Stimulated activated CD8-positive, alpha-beta memory T cell treated with anti-CD3 and anti-CD28 coated beads, Interleukin-7, amount 100 ng/mL, for 48 hours (primary cell): ENCODE data around the gene ANTXRL.
"Not testable (repeated sequence)": the region's sequence is repeated elsewhere in the genome, so short reads cannot be mapped to it uniquely, and the experiment has no call there.

Experiments
- DNase-seq, 2 donors: peaks; one replicate each; pipeline ENCODE4 v3.0.0-alpha.2; 2020; ENCODE audit warnings: low read depth in 1 of 2; ENCODE audit errors: extremely low read depth in 1 of 2

The ANTXRL gene

GRCh38 chr10:46254007-46254383 lies 32.8 kb upstream of the ANTXRL start:
- no peak for DNase-seq

- DNase-seq = no peak
Measured at GRCh38 chr10:46254467-46254866, 32.3 kb upstream of the ANTXRL start.

- DNase-seq = not testable (repeated sequence)
Measured at GRCh38 chr10:46255210-46255609, 31.6 kb upstream of the ANTXRL start.

GRCh38 chr10:46255801-46256747 lies 30.7 kb upstream of the ANTXRL start:
- DNase-seq = no peak

- DNase-seq = no peak
Measured at GRCh38 chr10:46257099-46257498, 29.7 kb upstream of the ANTXRL start.

GRCh38 chr10:46262906-46263560 lies 23.8 kb upstream of the ANTXRL start:
- not testable (repeated sequence) for DNase-seq

GRCh38 chr10:46263831-46264268 lies 22.9 kb upstream of the ANTXRL start:
- no peak for DNase-seq

GRCh38 chr10:46264336-46264735 lies 22.5 kb upstream of the ANTXRL start:
- no peak for DNase-seq

GRCh38 chr10:46264737-46265368 lies 21.9 kb upstream of the ANTXRL start:
- no peak for DNase-seq

- DNase-seq = not testable (repeated sequence)
Measured at GRCh38 chr10:46265566-46266305, 21.1 kb upstream of the ANTXRL start.

- DNase-seq = no peak
Measured at GRCh38 chr10:46266306-46266985, 20.4 kb upstream of the ANTXRL start.

GRCh38 chr10:46267132-46267985 lies 19.4 kb upstream of the ANTXRL start:
- DNase-seq = no peak

- DNase-seq = peak; percentile 23 to 54
Measured at GRCh38 chr10:46268076-46268881, 18.5 kb upstream of the ANTXRL start.

- DNase-seq = not testable (repeated sequence)
Measured at GRCh38 chr10:46269554-46270053, 17.2 kb upstream of the ANTXRL start.

GRCh38 chr10:46270086-46270811 lies 16.5 kb upstream of the ANTXRL start:
- no peak for DNase-seq

GRCh38 chr10:46270963-46271530 lies 15.8 kb upstream of the ANTXRL start:
- DNase-seq = not testable (repeated sequence)

GRCh38 chr10:46271795-46272499 lies 14.8 kb upstream of the ANTXRL start:
- not testable (repeated sequence) for DNase-seq
